GM19372 (cell line): ENCODE results near the gene SYCP2.
A peak's percentile ranks its signal among the peaks of the same experiment; 100 is the strongest.

Source experiments
- ATAC-seq: cut with Tn5 transposase; IDR thresholded peaks from one replicate; pipeline ENCODE4 v1.9.1; 2021; ENCODE audit warnings: mild to moderate bottlenecking, low read depth, moderate library complexity; ENCODE audit not compliant: unreplicated experiment

The SYCP2 gene

DNA sequence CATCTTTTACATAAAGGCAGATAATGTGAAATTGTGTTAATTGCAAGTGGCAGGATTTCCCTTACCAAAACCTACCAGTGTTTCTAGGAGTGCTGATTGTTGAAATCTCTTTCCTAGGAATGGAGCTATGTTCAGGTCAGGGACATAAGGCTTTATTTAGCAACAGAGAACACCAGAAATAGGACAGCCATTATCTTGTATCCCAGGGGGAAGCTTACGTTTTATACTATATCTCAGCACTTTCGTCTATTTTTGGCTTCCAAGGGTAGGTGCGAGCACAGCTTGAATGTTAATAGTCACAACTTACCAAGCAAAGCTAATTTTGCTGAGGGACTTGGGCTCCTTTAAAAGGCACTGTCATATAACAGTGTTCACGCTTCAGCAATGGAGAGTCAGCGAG, 94.0 kb downstream of the SYCP2 start:
- ATAC-seq, result no peak

DNA sequence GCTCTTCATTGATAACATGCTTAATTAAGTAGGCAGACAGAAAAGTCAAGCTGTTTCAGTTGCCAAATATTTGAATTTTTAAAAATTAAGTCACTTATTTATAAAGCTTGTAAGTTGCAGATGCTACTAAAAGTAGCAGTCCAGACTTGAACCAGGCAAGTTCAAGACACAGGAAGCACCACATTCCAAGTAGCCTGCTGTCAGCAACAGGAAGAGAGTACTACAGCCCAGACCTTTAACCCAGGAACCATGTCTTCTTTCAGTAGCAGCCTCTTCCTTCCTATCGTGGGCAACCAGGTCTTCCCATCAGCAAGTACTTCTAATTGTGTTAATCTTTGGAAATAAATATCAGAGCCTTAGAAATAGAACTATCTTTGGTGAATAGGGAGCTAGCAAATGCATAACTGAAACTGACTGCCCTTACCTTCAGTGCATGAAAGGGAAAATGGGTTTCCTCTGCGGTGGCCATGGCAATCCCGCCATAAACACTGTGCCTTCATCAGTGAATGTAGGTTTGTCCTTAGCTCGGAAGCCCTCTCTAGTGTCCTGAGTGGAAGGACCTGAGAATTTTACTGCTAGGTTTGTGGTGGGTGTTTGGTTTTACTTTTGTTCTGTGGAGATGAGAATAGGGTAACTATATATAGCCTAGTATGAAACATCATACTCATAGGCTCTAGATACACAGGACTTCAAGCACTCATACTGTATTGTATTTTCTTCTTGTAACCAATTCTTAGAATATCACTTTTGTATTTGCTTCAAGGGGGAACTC, 95.6 kb downstream of the SYCP2 start:
- ATAC-seq, result peak; percentile 74

DNA sequence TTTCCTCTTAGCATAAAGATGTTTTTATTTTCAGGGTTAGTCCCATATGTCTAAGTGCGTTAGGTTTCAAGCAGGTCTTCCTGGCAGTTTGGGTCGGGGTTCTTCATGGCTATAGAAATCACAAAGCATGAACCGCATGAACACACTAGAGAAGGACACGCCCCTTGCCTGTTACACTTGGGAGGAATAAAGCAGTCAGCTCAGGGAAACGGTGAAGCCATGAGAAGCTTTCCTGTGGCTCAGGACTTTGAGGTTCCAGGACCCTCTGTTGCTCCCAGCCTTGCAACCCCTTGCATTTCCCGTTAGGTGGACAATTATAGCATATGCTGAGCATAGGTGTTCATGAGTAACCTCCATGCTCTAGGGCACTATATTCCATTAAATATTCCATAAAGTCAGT, 96.7 kb downstream of the SYCP2 start:
- ATAC-seq, result no peak

GRCh38 chr20:59835448-59836395, 97.7 kb downstream of the SYCP2 start:
- no peak for ATAC-seq

GRCh38 chr20:59835057-59835447, 98.4 kb downstream of the SYCP2 start:
- ATAC-seq, result no peak

DNA sequence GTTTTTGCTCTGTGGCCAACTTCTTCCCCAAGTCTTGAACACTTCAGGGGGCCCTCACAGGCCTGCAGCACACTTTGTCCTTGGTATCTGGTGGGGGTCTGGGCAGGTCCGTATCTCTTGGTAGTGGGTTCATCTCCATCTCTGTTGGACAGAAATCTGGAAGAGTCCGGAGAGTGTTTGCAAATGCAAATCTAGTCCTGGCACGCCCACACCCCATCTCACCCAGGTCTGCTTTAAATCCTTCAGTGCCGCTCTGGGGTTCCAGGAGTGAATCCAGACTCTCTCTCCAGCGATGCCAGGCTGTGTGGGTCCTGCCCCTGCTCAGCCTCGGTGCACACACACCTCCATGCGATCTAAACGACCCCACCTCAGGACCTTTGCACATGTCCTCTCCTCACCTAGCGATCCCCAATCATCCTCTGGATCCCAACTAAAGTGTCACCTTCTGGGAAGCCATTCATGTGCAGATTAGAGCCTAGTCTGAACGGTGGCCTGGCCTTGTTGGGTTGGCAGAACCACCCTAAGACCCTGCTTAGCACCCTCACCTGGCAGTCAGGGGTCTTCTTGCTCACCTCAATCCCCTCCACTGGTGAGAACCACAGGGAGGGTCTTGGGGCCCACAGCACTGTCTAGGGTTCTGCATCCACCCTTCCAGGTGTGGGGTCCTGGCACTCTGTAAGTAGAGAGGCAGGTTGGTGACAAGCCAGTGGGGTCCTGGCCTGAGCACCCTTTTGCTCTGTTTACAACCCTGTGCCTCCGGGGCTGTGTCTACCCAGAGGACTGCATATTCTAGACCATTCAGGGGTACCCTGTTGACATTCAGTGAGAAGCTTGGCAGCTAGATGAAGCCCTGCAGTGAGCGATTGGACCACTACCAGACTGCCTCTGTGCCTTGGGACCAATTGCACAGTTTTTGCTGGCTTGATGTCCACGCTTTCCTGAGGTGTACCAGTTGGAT, 100.8 kb downstream of the SYCP2 start:
- no peak for ATAC-seq

GRCh38 chr20:59831916-59832270, 101.5 kb downstream of the SYCP2 start:
- no peak for ATAC-seq

GRCh38 chr20:59831024-59831915, 102.2 kb downstream of the SYCP2 start:
- no peak for ATAC-seq

GRCh38 chr20:59830665-59831023, 102.8 kb downstream of the SYCP2 start:
- no peak for ATAC-seq

- ATAC-seq, result no peak
Observed at GRCh38 chr20:59829786-59830664, 103.4 kb downstream of the SYCP2 start.

DNA sequence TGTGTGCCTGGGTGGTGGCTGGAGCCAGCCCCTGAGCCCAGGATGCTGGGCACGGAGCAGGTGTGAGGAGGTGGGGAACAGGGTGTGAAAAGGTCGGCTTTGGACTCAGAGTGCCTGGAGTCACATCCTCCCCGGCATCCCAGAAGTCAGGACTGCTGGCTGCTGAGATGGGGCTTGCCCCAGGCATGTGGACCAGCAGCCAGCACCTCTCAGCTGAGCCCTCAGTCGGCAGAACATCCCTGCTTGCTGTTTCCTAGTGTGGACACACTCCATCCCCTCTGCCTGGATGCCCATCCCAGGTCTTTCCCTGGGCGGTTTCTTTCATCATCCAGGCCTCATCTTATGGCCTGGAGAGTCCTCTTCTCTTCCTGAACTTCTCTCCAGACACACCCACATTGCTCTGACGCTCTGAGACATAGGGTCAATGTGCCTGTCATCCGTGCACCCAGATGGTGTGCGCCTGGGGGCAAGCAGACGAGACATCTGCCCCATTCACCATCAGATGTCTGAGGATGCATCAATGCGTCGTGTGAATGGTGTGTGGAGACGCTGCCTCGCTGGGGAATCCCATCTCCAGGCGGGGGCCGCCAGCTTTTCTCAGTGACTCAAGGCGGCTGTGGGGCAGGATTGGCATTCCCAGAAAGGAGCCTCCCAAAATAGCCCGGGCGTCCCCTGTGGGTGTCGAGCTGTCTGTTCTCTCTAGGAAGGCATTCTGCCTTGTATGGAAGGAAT, 104.2 kb downstream of the SYCP2 start:
- ATAC-seq, result no peak

- ATAC-seq, result no peak
Observed at GRCh38 chr20:59828125-59829053, 105.0 kb downstream of the SYCP2 start.

DNA sequence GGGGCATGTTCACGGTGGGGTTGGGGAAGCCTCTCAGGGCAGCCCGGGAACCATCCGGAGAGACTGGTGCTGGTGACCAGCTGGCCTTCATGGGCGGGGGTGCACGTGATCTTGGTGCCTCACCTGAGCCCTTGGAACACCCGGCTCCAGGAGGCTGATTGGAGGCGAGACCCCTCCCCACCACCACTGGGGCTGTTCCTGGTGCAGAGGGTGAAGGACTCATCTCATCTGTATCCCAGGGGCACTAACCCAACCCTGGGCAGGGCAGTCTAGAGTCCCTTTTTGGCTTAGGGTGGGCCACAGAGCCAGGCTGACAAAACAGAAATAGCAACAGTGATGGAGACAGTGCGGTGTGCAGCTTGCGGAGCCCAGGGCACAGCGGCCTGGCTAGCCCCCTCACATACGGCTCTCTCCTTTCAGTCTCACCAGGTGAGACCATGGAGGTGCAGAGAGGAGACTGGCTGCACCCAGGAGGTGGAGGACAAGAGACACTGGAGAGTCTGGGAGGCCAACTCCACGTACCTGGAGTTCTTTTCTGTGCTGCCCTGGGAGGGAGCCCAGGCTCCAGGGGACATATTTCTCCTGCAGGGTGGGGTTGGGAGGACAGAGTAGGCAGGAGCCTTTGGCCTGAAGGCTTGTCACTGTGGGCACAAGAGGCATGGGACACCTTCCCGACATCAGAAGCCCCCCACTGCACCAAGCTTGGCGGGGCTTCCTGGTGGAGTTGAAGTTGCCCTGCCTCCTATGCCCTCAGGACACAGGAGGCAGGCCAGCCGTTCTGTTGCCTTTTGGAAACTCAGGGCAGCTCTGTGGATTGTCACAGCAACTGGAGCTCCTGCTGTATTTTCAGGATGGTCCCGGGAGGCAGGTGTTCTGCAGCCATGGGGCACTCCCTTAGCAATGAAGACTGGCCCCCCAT, 106.0 kb downstream of the SYCP2 start:
- ATAC-seq, result no peak

- ATAC-seq, result no peak
Observed at GRCh38 chr20:59825944-59826759, 107.3 kb downstream of the SYCP2 start.

DNA sequence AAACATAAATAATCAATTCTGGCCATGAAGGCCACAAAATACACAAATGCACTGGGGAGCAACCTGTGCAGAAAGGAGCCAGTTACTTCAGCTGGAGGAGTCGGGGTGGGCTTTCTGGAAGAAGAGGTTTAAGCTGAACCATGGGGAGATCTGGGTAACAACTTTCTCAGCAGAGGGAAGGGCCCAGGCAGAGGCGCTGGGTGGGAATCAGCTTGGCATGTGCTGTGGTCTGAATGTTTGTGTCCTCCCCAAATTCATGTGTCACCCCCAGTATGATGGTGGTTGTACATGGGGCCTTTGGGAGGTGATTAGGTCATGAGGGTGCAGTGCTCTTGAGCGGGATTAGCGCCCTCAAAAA, 107.9 kb downstream of the SYCP2 start:
- ATAC-seq, result no peak
